Central memory CD4-positive, alpha-beta T cell (primary cell): ENCODE measurements around the gene NOA1.
"Not testable (repeated sequence)": the region's sequence is repeated elsewhere in the genome, so short reads cannot be mapped to it uniquely, and the experiment has no call there.

Experiments
- DNase-seq: peaks from one replicate; pipeline ENCODE4 v3.0.0; 2022

The NOA1 gene

GRCh38 chr4:56953680-56954520 is 23.5 kb downstream of the NOA1 start:
- no peak for DNase-seq

- no peak for DNase-seq
Observed at GRCh38 chr4:56941403-56941802, 36.0 kb downstream of the NOA1 start.

- no peak for DNase-seq
Observed at GRCh38 chr4:56940971-56941370, 36.4 kb downstream of the NOA1 start.

- no peak for DNase-seq
Observed at GRCh38 chr4:56940403-56940802, 37.0 kb downstream of the NOA1 start.

- DNase-seq = not testable (repeated sequence)
Observed at GRCh38 chr4:56939826-56940225, 37.6 kb downstream of the NOA1 start.

- DNase-seq = no peak
Observed at GRCh38 chr4:56937262-56937661, 40.1 kb downstream of the NOA1 start.

- no peak for DNase-seq
Observed at GRCh38 chr4:56931924-56932323, 45.5 kb downstream of the NOA1 start.

- no peak for DNase-seq
Observed at GRCh38 chr4:56930638-56931037, 46.8 kb downstream of the NOA1 start.

GRCh38 chr4:56927196-56927595 is 50.2 kb downstream of the NOA1 start:
- no peak for DNase-seq

- DNase-seq = not testable (repeated sequence)
Observed at GRCh38 chr4:56914977-56915376, 62.4 kb downstream of the NOA1 start.

- DNase-seq = no peak
Observed at GRCh38 chr4:56914336-56914735, 63.1 kb downstream of the NOA1 start.
